ENCODE results near the gene UBE2D2.
A peak's percentile ranks its signal among the peaks of the same experiment; 100 is the strongest.

UBE2D2 gene

GRCh38 chr5:139662617-139663016, 101.5 kb downstream of the UBE2D2 start:
- no peak overlapping the region for H3K27ac ChIP-seq
- TF ChIP-seq, protein P1, sequence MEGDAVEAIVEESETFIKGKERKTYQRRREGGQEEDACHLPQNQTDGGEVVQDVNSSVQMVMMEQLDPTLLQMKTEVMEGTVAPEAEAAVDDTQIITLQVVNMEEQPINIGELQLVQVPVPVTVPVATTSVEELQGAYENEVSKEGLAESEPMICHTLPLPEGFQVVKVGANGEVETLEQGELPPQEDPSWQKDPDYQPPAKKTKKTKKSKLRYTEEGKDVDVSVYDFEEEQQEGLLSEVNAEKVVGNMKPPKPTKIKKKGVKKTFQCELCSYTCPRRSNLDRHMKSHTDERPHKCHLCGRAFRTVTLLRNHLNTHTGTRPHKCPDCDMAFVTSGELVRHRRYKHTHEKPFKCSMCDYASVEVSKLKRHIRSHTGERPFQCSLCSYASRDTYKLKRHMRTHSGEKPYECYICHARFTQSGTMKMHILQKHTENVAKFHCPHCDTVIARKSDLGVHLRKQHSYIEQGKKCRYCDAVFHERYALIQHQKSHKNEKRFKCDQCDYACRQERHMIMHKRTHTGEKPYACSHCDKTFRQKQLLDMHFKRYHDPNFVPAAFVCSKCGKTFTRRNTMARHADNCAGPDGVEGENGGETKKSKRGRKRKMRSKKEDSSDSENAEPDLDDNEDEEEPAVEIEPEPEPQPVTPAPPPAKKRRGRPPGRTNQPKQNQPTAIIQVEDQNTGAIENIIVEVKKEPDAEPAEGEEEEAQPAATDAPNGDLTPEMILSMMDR (conservative IDR thresholded peaks at IDR 0.05) = no peak

DNA sequence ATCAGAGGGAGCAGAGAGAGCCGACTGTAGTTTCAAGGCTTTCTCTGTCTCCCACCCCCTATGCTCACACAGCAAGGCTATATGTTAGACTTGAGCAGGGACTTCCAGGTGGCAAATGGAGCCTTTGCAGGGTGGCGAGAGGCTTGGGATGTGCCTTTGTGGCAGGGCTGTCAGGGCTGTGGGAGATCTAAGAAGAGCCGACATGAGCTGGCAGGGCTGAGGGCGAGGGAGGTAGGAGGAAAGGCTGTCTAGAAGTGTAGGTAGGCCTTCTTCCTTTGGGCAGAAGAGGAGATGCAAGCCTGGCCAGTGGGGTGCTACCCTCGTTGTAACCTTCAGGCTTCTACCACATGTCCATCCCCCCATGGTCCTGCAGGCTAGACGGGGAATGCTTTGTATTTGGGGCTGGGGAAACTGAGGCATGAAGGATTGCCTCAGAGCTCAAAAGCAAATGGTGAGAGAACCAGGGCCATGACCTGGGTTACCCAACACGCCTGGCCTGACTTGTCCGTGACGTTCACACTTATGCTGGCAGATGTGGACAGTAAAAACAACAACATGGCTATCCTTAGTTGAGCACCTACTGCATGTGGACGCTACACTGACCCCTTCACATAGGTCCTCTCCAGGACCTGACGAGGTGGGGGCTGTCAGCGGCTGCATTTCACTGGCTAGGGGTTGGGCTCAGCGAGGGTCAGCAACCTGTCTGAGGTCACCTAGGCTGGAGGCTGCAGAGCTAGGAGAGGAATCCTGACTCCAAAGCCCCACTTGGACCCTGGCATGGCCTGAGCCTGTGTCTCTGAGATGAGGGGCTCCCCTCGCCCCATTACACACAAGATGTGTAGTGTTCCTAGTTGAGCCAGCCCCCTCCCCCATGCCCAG, 102.3 kb downstream of the UBE2D2 start:
- no peak overlapping the region for H3K27ac ChIP-seq
- TF ChIP-seq, protein P1 (conservative IDR thresholded peaks at IDR 0.05) = no peak

- H3K27ac ChIP-seq = no peak overlapping the region
- TF ChIP-seq, protein P1 (conservative IDR thresholded peaks at IDR 0.05) = no peak
These were observed 103.1 kb downstream of the UBE2D2 start for GRCh38 chr5:139664086-139664693.

GRCh38 chr5:139664727-139665351, 103.7 kb downstream of the UBE2D2 start:
- TF ChIP-seq, protein P1 (conservative IDR thresholded peaks at IDR 0.05) = no peak
- no peak overlapping the region for H3K27ac ChIP-seq

- no peak overlapping the region for H3K27ac ChIP-seq
- TF ChIP-seq, protein P1 (conservative IDR thresholded peaks at IDR 0.05) = no peak
These were observed 104.5 kb downstream of the UBE2D2 start for GRCh38 chr5:139665626-139666025.

DNA sequence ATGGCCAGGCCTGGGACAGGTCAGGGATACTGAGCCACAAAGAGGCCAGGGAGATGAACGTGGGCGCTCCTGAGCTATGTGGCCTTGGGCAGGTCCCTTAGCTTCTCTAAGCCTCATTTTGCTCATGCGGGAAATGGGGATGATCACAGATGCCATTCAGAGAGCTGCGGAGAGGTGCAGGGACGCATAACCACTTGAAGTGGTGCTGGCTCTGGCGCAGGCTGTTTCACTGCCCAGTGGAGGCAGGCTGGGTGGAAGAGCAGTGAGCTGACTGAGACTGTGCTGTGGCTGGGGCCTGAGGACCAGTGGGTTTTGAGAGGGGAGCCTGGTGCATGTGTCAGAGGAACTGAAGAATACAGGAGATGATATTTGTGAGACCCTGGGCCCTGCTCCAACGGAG, 105.4 kb downstream of the UBE2D2 start:
- TF ChIP-seq, protein P1 (conservative IDR thresholded peaks at IDR 0.05) = no peak
- H3K27ac ChIP-seq = no peak overlapping the region

DNA sequence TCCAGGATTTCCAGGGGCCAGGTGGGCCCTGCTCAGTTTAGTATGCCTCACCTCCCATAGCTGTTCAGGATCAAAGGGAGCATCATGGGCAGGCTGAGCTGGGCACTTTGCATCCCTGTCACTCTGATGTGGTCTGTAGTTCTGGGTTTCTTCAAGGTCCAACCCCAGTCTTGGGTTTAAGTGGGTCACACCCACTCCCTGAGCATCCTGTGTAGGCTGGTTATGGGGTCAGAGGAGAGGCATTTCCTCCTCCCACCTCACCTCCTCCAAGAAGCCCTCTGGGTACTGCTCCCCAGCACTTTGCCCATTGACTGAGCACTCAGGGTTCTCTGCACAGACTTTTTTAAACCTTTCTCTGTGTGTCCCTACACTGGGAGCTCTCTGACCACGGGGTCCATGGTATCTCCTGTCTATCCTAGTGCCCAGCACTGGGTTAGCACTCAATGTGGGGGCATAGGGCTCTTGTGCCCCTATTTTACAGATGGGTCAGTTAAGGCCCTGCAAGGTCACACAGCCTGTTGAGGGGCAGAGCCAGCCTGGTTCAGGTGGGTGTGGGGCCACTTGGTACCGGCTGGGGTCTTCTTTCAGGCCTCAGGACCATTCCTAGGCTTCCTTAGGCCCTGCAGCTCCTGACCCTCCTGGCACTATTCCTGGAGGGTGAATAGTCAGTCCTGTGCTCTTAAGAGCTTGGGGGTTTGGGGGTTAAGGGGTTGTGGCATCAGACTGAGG, 106.0 kb downstream of the UBE2D2 start:
- TF ChIP-seq, protein P1 (conservative IDR thresholded peaks at IDR 0.05) = no peak
- peak overlapping the region; percentile 79 for H3K27ac ChIP-seq

Data from VCaP (cell line).